Endothelial cell of umbilical vein (primary cell): ENCODE data around the gene HRNR.

Experiments
- CTCF ChIP-seq, 2 donors: IDR thresholded peaks; 1 replicate in 1 of 2; 2 replicates in 1 of 2; pipeline ENCODE4 v1.5.1; 2011; ENCODE audit warnings: low read length in 2 of 2, mild to moderate bottlenecking in 2 of 2, moderate library complexity in 2 of 2, control low read depth in 1 of 2, inconsistent platforms in 1 of 2, low read depth in 1 of 2; ENCODE audit not compliant: insufficient read depth in 1 of 2; ENCODE audit errors: extremely low read depth in 1 of 2
- EZH2 ChIP-seq: IDR thresholded peaks from 2 replicates; pipeline ENCODE4 v1.6.1; 2012; ENCODE audit warnings: borderline replicate concordance, low read depth, mild to moderate bottlenecking, moderate library complexity, low read length, inconsistent platforms; ENCODE audit not compliant: severe bottlenecking
- GATA2 ChIP-seq: IDR thresholded peaks from 2 replicates; pipeline ENCODE4 v1.7.0; 2011; ENCODE audit warnings: low read depth, mild to moderate bottlenecking, moderate library complexity, mixed read lengths, low read length; ENCODE audit not compliant: insufficient read length, insufficient read depth
- MYC ChIP-seq: IDR thresholded peaks from one replicate; pipeline ENCODE4 v1.6.1; 2011; ENCODE audit warnings: mild to moderate bottlenecking, low read depth, low read length
- POLR2A ChIP-seq: IDR thresholded peaks from 2 replicates; pipeline ENCODE4 v1.6.1; 2012; ENCODE audit warnings: low read depth, mild to moderate bottlenecking, control low read depth, low read length
- POLR2AphosphoS5 ChIP-seq: IDR thresholded peaks from 2 replicates; pipeline ENCODE4 v1.6.1; 2012; ENCODE audit warnings: low read depth, mild to moderate bottlenecking, control low read depth, low read length, moderate library complexity; ENCODE audit not compliant: insufficient read depth
- TF ChIP-seq, protein P1 (sequence below): IDR thresholded peaks from 2 replicates; pipeline ENCODE4 v1.6.1; 2011; ENCODE audit not compliant: insufficient read depth, insufficient read length

DNA sequence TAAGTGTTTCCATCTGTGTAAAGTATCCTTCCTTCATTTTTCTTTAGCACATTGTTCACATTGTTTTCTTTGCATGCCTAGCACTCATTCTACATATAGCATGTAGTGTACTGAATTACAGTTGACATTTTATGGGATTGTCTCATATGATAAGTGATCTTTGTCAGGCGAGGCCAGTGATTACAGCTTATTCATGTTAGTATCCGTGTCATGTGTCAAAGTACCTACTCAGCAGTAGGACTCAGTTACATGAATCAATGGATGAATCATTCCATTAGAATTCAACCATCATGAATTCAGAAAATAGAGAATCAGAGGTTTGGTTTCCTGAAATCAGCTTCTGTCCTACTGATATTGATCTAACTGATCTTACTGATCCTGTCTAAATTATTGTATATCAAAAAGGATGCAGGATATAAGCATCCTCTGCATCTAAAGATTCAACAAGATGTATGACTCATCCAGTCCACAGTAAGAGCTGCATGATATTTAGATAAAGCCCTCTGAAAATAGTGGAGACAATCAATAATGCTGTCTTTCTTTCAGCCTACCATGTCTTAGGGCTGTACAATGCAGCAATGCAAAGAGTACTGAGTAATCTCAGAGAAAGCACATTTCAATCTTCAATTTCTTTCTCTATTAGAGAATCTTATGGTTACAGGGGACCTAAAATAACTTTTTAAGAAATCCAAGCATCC lies 20.7 kb upstream of the HRNR start:
- no peak for TF ChIP-seq POLR2AphosphoS5
- TF ChIP-seq CTCF (IDR thresholded peaks at IDR 0.05; ENCODE audit: extremely low read depth in 1 of 2, insufficient read depth in 1 of 2, low read depth in 1 of 2, low read length in 2 of 2) = no peak
- TF ChIP-seq, protein P1, sequence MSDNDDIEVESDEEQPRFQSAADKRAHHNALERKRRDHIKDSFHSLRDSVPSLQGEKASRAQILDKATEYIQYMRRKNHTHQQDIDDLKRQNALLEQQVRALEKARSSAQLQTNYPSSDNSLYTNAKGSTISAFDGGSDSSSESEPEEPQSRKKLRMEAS = no peak
- TF ChIP-seq POLR2A = no peak
- no peak for TF ChIP-seq EZH2
- no peak for TF ChIP-seq GATA2
- no peak for TF ChIP-seq MYC
